Suprapubic skin (tissue), 4 donors: Measurements from ENCODE around the gene PNRC2. TPM values are rescaled to one million over a fixed set of nuclear protein-coding genes. Genes with fewer than 3 reads are reported as not detected.

Experiments
- DNase-seq, 2 donors: peaks; one replicate each; pipeline ENCODE4 v3.0.0-alpha.2; 2019; ENCODE audit warnings: low spot score in 2 of 2
- H3K27ac ChIP-seq: fragments of 200-600 bp; sonication (generic); one replicate; pipeline ENCODE4 v1.5.1; 2019
- H3K27me3 ChIP-seq: fragments of 200-600 bp; sonication (generic); one replicate; pipeline ENCODE4 v1.5.1; 2019
- H3K36me3 ChIP-seq: fragments of 200-600 bp; sonication (generic); one replicate; pipeline ENCODE4 v1.5.1; 2019
- H3K4me1 ChIP-seq: fragments of 200-600 bp; sonication (generic); one replicate; pipeline ENCODE4 v1.5.1; 2019
- H3K4me3 ChIP-seq: fragments of 200-600 bp; sonication (generic); one replicate; pipeline ENCODE4 v1.5.1; 2019; ENCODE audit warnings: mild to moderate bottlenecking
- H3K9me3 ChIP-seq: fragments of 200-600 bp; sonication (generic); one replicate; pipeline ENCODE4 v1.5.1; 2019
- EP300 ChIP-seq: sonication (generic); formaldehyde crosslinking; IDR thresholded peaks from one replicate; pipeline ENCODE4 v1.6.1; 2017; ENCODE audit warnings: antibody characterized with exemption
- POLR2A ChIP-seq, 2 donors: fragments of 450-650 bp; IDR thresholded peaks; one replicate each; pipeline ENCODE4 v1.6.1; 2017; ENCODE audit warnings: antibody characterized with exemption in 2 of 2, mild to moderate bottlenecking in 2 of 2, moderate library complexity in 2 of 2
- POLR2AphosphoS5 ChIP-seq, 3 donors: sonication (generic); formaldehyde crosslinking; IDR thresholded peaks; one replicate each; pipeline ENCODE4 v1.6.1; 2017; ENCODE audit warnings: antibody characterized with exemption in 3 of 3
- WGBS: methylation state at CpG from one replicate; pipeline ENCODE4 v1.1.5; 2018; 5-methylcytosine and 5-hydroxymethylcytosine counted together
- total RNA-seq, 4 donors: library from RNA; depleted of rRNA; stranded (reverse); fragments of >200 nt; gene quantifications; one replicate each; pipeline ENCODE4 v1.1.0, GENCODE V29; 2016
- TF ChIP-seq, protein P1 (sequence below), 2 donors: fragments of 200-600 bp in 1 of 2; fragments of 450-650 bp in 1 of 2; sonication (generic) in 1 of 2; IDR thresholded peaks; one replicate each; pipeline ENCODE4 v1.5.1; 2016 to 2019; ENCODE audit warnings: antibody characterized with exemption in 2 of 2, mild to moderate bottlenecking in 1 of 2, moderate library complexity in 1 of 2

The PNRC2 gene
- total RNA-seq, 4 donors from 2014 or later, result 80.4 to 101 (median 87.9) TPM

DNA sequence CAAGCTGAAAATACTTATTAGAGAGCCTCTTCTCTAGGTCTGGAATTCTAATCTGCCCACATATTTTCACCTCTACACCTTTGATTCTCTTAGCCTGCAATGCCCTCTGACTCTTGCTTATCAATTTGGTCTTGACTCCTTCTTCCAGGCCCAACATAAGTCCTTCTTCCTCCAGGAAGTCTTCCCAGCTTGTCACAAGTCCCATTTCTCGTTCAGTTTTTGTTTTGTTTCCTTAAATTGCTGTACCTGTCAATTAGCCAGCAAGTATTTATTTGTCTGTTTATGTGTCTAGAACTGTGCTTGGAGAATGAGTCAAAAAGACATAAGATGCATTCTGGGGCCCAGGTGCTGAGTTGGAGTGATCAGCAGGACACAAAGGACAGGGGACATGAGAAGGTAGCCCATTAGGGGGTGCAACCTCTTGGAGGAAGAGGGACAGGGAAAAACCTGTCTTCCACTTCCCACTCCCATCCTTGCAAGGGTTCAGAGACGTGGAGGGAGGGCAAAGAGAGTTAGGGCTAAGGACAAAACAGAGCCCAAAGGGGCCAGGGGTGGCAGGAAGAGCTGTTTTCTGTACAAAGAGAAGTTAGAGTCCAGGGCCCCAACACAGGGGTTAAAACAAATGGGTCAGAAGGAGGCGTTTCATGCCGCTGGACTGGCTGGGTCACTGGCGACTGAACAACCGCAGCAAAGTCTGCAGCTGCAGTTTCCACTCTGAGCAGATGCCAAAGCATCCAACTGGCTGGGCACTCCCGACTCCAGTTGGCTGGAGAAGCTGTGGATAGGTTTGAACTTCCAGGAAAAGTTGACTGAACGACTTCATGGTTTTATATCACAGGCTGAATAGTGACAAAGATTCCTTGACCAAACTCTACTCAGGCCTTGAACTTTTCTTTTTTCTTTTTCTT, 35.8 kb upstream of the PNRC2 start:
- H3K36me3 ChIP-seq, result no peaks in the 10 kb centered on the region
- WGBS, result 28% methylated on average over 8 of the region's 8 CpGs

GRCh38 chr1:23924601-23925000, 35.0 kb upstream of the PNRC2 start:
- no peaks in the 10 kb centered on the region for H3K9me3 ChIP-seq
- no peak for TF ChIP-seq POLR2A (IDR thresholded peaks at IDR 0.05)
- no peak for TF ChIP-seq POLR2AphosphoS5 (IDR thresholded peaks at IDR 0.05)
- no peak for TF ChIP-seq EP300
- TF ChIP-seq, protein P1, sequence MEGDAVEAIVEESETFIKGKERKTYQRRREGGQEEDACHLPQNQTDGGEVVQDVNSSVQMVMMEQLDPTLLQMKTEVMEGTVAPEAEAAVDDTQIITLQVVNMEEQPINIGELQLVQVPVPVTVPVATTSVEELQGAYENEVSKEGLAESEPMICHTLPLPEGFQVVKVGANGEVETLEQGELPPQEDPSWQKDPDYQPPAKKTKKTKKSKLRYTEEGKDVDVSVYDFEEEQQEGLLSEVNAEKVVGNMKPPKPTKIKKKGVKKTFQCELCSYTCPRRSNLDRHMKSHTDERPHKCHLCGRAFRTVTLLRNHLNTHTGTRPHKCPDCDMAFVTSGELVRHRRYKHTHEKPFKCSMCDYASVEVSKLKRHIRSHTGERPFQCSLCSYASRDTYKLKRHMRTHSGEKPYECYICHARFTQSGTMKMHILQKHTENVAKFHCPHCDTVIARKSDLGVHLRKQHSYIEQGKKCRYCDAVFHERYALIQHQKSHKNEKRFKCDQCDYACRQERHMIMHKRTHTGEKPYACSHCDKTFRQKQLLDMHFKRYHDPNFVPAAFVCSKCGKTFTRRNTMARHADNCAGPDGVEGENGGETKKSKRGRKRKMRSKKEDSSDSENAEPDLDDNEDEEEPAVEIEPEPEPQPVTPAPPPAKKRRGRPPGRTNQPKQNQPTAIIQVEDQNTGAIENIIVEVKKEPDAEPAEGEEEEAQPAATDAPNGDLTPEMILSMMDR (IDR thresholded peaks at IDR 0.05), result no peak

More for the DNA sequence above, 35.8 kb upstream of the PNRC2 start:
- Histone ChIP-seq H3K9me3 (no peaks in the 10 kb centered on the region), H3K4me3 (no peak overlapping the region), H3K27ac (no peak overlapping the region), H3K4me1 (peaks cover 9% of the 10 kb centered on the region), H3K27me3 (no peaks in the 10 kb centered on the region)
- TF ChIP-seq POLR2AphosphoS5 (IDR thresholded peaks at IDR 0.05) (no peak), EP300 (no peak), POLR2A (IDR thresholded peaks at IDR 0.05) (no peak)
- TF ChIP-seq, protein P1 (IDR thresholded peaks at IDR 0.05), result no peak
- DNase-seq, result no peak

DNA sequence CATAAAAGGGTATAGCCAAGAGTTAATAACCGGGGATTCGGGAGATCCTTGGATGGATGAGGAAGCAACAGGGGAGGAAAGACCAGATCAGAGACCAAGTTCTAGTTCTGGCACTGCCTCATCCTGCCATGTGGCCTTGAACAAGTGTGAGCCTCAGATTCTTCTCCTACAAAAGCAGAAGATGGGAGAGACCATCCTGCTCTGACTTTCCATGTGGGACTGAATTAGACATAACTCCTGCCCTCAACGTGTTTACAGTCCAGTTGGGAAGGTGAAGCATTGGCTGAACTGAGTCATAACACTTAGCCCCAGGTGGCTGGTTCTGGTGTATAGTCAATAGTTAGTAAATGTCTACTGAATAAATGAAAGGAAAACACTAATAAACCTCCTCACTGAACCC, 34.3 kb upstream of the PNRC2 start:
- H3K27ac ChIP-seq, result no peak overlapping the region
- H3K27me3 ChIP-seq, result no peaks in the 10 kb centered on the region
- TF ChIP-seq POLR2AphosphoS5 (IDR thresholded peaks at IDR 0.05), result no peak
- TF ChIP-seq EP300, result no peak
- TF ChIP-seq, protein P1 (IDR thresholded peaks at IDR 0.05), result no peak
- H3K9me3 ChIP-seq, result no peaks in the 10 kb centered on the region
- H3K4me3 ChIP-seq, result no peak overlapping the region
- 77% methylated on average over 3 of the region's 3 CpGs for WGBS
- H3K36me3 ChIP-seq, result no peaks in the 10 kb centered on the region
- H3K4me1 ChIP-seq, result peaks cover 4% of the 10 kb centered on the region
- no peak for DNase-seq

More at GRCh38 chr1:23924601-23925000, 35.0 kb upstream of the PNRC2 start:
- peaks cover 9% of the 10 kb centered on the region for H3K4me1 ChIP-seq
- DNase-seq, result no peak
- no peak overlapping the region for H3K27ac ChIP-seq
- H3K4me3 ChIP-seq, result no peak overlapping the region
- H3K27me3 ChIP-seq, result no peaks in the 10 kb centered on the region
- WGBS, result 92% methylated on average over 11 of the region's 11 CpGs
- no peaks in the 10 kb centered on the region for H3K36me3 ChIP-seq

- WGBS, result 55% methylated on average over 1 of the region's 1 CpG
- Histone ChIP-seq H3K27ac (no peak overlapping the region), H3K4me3 (no peak overlapping the region), H3K27me3 (no peaks in the 10 kb centered on the region), H3K36me3 (no peaks in the 10 kb centered on the region), H3K4me1 (no peaks in the 10 kb centered on the region), H3K9me3 (no peaks in the 10 kb centered on the region)
- peak in 1 of 2 donors; percentile 6 for DNase-seq
- no peak for TF ChIP-seq POLR2AphosphoS5 (IDR thresholded peaks at IDR 0.05)
- TF ChIP-seq, protein P1 (IDR thresholded peaks at IDR 0.05), result no peak
- TF ChIP-seq EP300, result no peak
- TF ChIP-seq POLR2A (IDR thresholded peaks at IDR 0.05), result no peak
Observed at GRCh38 chr1:23927097-23927496, 32.5 kb upstream of the PNRC2 start.

DNA sequence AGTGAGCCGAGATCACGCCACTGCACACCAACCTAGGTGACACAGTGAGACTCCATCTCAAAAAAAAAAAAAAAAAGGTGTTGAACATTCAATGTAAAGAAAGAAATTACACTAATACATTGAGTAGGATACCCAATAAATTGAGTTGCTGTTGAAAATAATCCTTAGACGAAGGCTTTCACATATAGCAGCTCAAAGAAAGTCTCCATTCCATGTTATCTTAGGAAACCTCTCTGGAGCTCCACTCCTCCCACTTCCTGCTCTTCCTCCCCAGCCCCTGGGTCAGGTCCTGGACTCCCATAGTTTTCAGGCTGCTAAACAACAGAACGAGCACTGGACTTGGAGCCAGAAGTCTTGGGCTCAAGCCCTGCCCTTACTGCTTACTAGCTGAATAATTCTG, 30.8 kb upstream of the PNRC2 start:
- WGBS, result 88% methylated on average over 4 of the region's 4 CpGs
- TF ChIP-seq EP300, result no peak
- TF ChIP-seq, protein P1 (IDR thresholded peaks at IDR 0.05), result no peak
- no peak for TF ChIP-seq POLR2A (IDR thresholded peaks at IDR 0.05)
- no peak for TF ChIP-seq POLR2AphosphoS5 (IDR thresholded peaks at IDR 0.05)
- Histone ChIP-seq H3K9me3 (no peaks in the 10 kb centered on the region), H3K4me1 (no peaks in the 10 kb centered on the region), H3K27me3 (no peaks in the 10 kb centered on the region), H3K27ac (no peak overlapping the region), H3K36me3 (no peaks in the 10 kb centered on the region), H3K4me3 (no peak overlapping the region)
- no peak for DNase-seq
